Measurements from ENCODE around the gene LCN9.
"Not testable (repeated sequence)": the region's sequence is repeated elsewhere in the genome, so short reads cannot be mapped to it uniquely, and the experiment has no call there.

The LCN9 gene

DNA sequence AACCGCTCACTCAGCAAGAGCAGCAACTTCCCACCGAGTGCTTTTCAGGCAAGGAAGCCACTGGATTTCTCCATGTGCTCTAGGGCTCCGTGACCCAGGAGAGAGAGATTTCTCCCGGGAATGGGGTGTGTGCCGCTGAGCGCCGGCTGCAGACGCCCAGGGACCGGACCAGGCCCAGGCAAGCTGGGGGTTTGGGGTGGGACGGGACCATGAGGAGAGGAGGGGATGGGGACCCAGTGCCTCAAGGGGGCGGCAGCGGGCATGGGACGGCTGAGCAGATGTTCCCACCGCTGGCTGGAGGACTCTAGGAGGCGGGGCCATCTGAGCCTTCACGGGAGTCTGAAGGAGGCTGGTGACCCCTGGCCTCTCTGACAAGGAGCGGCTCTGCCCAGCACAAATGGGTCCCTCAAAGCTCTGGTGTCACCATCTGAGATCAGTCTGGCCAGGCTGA lies 8.5 kb downstream of the LCN9 start:
- no peak for DNase-seq (ENCODE audit: low read depth)

DNA sequence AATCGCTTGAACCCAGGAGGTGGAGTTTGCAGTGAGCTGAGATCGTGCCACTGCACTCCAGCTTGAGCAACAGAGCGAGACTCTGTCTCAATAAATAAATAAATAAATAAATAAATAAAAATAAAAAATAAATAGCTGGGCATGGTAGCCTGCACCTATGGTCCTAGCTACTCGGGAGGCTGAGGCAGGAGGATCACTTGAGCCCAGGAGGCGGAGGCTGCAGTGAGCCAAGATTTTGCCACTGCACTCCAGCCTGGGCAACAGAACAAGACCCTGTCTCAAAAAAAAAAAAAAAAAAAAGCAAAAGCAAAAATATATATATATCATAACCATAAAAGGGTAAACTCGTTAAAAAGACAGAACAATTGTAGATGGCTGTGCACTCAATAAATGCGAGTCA lies 9.7 kb downstream of the LCN9 start:
- DNase-seq (ENCODE audit: low read depth), result not testable (repeated sequence)

DNA sequence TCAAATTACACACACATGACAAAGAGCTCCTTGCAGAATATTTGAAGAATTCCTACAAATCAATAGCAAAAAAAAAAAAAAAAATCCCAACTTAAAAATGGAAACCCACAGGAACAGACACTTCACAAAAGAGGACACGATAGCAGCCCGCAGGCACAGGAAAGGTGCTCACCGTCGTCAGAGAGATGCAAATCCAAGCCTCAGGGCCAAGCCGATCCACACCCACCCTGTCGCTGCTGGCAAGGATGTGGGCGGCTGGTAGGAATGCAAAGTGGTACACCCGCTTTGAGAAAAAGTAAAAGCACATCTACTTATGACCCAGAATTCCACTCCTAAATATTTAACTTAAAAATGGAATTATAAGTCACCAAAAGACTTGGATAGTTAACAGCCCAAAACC lies 10.8 kb downstream of the LCN9 start:
- DNase-seq (ENCODE audit: low read depth), result no peak

DNA sequence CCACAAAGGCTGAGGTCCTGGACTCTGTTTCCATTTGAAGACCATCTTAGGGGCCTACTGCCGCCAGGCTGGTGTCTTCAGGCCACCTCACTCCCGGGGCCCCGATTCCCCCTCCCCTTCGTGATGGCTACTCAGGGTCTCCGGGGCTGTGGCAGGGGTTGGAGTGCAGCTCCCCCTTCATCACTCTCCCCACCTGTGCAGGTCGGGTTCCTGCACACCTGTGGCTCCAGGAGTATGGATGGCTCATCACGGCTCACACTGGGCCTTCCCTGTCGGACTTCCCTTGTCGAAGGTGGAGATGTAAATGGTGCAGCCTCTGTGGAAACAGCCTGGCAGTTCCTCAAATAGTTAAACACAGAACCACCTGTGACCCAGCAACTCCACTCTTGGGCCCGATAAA lies 11.9 kb downstream of the LCN9 start:
- DNase-seq (ENCODE audit: low read depth), result no peak

DNA sequence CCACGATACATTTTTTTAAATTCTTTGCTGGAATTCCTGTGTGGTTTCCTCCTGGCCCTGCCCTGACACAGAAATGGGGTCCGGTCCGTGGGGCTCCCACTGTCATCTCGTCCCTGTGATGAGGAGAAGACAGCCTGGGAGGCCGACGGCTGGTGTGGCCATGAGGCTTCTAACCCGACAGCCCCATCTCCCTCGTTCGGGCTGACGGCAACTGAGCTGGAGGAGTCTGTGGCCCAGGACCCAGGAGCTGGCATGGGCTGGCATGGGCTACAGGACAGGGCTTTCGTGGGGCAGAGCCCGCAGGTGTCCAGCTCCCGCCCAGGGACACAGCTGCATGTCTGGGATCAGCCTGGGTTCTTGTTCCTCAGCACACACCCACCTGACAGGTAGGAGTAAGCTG lies 13.8 kb downstream of the LCN9 start:
- DNase-seq (ENCODE audit: low read depth), result no peak

DNA sequence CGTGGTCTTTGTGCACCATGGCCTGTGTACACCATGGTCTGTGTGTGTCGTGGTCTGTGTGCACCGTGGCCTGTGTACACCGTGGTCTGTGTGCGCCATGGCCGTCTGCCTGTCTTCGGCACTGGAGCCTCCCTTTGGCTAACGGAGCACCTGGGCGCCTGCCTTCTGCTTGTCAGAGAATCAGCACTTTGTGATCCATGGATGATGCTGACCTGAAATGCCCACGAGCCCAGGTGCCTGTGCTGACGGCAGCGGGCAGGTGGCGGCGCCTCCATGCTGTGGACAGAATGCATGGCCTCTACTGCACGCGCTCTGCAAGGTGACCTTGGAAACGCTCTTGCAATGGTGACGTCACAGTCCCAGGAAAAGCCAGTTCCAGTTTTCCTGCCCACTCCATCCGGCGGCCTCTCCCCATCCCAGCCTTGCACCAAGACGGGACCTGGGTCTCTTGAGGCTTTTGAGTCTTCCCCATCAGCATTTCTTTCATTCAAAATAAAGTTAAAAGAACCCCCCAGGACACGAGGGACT lies 14.6 kb downstream of the LCN9 start:
- DNase-seq (ENCODE audit: low read depth), result no peak

DNA sequence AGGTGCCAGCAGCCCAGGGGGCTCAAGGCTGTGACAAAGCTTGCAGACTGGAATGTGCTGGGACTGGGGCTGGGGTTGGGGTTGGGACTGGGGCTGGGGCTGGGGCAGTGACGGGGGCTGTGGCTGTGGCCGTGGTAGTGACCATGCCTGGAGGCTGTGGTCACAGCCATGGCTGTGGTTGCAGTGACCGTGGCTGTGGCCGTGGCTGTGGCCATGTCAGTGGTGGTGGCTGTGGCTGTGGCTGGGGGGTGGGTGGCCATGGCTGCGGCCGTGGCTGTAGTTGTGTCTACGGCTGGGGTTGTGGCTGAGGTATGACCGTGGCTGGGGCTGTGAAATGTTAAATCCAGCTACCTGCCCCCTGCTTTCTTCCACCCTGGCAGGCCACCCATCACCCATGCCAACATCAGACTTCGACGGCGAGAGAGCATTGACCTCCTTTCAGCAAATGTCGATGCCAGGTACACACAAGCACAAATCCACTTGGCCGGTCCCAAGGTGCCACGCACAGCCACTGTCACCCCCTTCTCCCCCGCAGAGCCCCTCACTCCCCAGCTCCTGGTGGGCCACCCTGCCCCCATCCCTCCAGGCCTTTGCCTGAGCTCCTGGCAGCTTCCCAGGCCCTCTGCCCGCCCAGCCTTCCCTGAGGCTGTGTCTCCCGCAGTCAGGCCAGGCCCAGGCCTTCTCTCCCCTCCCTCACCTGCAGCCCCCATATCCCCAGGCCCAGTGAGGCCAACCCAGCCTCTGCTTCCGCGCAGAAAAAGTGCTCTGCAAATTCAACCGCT lies 15.3 kb downstream of the LCN9 start:
- DNase-seq (ENCODE audit: low read depth), result no peak

DNA sequence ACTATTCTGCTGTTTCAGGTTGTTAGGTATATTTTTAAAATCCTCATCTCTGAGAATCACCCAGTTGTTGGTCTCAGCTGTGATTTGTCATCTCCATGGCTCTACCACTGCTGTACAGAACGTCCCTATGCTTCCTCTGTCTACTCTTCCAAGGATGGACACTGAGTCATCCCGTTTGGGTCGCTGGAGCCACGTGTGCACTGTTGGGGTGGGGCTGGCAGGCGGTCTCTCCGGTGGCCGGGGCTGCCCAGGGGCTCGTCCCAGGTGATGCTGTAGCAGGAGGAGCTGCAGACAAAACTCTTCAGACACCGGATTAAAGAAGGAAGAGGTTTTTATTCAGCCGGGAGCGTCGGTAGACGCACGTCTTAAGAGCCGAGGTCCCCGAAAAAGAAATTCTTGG lies 16.9 kb downstream of the LCN9 start:
- DNase-seq (ENCODE audit: low read depth), result no peak

DNA sequence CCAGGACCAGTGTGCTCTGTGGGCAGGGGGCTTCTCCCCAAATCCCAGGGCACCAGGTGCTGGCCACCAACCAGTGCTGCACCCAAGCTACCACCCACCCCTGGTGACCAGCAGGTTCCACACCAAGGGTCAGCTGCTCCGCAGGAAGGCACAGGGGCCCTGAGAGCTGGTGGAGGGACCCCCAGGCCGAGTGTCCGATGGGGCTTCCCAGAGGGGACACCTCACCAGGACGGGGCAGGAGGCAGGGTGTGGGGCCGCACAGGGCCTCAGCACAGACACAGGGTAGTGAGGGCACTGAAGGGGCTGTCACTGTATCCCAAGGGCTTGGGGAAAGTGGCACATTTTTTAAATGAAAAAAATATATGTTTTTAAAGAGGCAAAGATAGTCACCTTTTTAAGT lies 18.1 kb downstream of the LCN9 start:
- no peak for DNase-seq (ENCODE audit: low read depth)

DNA sequence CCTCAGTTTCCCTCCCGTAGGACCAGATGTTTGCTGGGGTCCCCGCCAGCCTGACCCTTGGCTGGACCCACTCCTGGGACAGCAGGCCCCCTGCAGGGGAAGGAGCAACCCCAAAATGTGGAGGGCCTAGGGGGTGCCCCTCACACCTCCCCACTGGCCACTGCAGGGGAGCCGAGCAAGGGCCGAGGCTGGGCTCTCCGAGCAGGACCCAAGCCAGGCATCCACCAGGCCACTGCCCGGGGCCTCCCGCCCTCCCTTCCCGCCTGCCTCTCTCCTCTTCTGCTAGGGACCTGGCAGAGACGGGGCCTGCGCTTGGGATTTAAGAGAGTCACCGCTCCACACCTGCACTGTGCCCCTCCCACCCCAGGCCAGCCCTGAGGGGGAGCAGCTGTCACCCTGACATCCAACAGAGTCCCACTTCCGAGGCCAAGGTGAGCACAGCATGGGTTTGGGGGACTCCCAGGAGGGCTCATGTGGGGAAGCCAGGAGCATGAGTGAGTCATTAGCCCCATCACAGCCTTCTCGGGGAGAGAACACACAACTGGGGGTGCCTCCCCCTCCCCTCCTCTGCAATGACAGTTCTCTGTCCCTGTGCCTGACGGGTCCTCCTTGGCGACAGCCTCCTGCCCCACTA lies 20.4 kb downstream of the LCN9 start:
- DNase-seq (ENCODE audit: low read depth), result no peak

DNA sequence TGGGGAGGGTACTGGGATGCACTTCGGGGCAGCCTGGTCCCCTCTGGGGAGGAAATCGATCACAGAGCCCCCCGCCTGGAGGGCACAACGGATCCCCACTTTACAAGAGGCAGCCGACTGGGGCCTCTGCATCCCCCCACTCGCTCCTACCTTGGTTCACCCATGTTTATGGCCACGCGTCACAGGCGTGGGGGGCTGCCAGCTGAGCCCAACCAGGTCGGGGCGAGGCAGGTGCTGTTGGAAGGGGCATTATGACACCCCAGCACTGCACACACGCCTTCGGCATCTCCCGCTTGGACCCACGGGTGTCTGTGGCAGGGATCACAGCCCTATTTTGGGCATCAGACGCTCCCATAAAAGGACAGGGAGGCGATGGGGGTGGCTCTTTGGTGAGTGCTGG lies 21.6 kb downstream of the LCN9 start:
- DNase-seq (ENCODE audit: low read depth), result no peak

DNA sequence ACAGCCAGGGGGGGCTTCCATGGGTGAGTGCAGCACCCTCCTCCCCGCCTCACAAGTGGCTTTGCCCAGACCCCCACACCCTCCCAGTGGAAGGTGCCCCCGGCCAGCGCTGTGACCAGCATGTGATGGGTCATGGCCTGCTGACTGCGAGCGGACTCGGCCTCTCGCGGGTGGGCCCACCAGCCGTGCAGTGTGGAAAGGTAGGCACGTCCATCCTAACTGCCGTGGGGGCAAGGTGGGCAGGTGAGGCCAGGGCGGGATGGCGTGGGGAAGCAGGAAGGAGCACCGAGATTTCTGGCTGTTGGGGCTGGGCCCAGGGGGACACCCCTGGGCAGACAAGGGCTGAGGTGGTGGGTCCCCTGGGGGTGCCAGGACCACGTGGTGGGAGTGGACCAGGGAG lies 24.1 kb downstream of the LCN9 start:
- no peak for DNase-seq (ENCODE audit: low read depth)

DNA sequence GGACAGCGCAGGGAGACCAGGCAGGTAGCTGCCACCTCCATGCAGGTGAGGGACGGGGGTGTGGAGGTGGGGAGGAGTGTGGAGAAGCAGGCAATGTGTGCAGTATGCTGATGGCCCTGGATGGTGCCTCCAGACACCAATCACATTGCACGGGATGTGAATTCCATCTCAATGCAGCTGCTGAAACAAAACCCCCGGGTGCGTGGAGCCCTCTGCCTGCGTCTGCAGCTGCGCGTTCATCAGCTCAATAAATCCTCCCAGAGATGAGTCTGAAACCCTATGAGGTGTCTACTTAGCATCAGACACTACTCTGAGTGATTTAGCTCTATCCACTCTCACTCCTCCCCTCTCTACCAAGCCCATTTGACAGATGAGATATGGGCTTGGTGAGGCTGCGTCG lies 25.9 kb downstream of the LCN9 start:
- DNase-seq (ENCODE audit: low read depth), result no peak

DNA sequence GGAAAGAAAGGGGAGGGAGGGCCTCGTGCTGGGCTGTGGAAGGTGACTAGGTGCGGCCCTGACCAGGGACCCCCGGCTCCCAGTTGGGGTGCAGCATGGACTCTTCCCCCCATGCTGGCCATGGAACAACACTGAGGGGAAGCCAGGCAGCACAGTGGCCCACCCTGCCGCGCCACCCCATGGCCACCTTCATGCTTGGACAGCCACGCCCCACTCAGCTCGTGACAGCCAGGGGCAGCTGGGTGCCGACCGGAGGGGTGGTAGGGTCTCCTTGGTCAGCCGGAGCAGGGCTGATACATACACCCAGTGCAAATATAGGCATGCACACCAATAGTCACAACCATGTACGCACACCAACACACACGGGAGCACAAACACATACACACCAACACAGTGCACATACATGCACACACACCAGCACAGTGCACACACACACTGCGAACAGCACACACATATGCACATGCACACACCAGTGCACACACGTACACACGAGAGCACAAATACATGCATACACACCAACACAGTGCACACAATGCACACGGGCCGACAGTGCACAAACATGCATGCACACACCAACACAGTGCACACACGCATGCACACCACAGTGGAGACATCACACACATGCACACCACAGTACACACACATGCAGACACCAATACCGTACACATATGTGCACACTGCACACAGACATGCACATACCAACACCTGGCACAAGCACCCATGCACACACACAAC lies 27.9 kb downstream of the LCN9 start:
- DNase-seq (ENCODE audit: low read depth), result no peak

DNA sequence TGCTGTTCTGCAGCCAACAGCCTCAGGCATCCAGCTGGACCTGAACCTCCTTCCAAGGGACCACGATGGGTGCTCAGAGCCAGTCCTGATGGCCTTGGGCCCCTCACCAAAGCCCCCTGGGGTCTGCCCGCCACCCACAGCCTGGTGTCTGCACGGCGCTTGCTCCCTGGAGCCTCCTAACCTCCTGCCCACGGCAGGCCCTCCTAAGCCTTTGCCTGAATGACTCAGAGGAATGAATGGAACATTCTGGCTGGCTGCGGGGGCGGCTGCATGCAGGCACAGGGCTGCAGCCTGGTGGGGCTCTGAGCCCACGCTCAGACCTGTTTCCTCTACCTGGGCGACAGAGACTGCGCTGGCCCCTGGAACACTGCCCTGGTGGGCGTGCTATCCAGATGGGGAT lies 29.3 kb downstream of the LCN9 start:
- no peak for DNase-seq (ENCODE audit: low read depth)

DNA sequence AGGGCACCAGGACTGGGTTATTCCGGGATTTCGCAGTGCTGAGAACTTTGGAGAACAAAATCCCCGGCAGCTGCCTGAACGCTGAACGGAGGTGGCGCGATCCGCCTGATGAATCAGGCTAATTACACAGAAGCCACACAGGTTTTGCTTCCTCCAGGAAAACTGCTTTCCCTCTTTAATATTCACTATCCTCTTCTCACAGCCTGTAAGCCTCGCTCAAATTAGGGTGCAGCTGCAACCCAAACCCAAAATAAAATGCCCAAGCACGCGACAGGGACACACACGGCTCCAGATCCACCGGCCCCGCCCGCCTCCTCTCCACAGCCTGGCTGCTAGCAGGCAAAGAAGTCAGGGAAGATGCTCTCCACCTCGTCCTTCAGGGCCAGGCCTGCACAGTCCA lies 30.2 kb downstream of the LCN9 start:
- DNase-seq (ENCODE audit: low read depth), result no peak

DNA sequence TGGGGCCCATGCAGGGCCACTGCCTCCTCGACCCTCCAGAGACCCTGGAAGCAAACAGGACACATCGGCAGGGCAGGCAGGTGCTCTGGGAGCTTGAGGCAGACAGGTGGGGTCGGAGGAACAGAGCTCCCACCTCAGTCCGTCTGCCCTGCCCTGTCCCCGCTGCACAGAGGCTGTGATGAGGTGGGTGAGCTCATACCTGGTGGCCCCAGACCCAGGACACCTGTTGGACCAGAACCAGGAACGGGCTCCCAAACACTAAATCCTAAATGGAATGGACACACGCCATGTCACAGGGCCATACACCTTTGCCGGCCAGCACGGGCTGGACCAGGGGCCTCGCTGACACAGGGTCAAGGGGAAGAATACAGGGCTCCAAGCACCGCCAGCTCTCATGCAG lies 30.7 kb downstream of the LCN9 start:
- no peak for DNase-seq (ENCODE audit: low read depth)

DNA sequence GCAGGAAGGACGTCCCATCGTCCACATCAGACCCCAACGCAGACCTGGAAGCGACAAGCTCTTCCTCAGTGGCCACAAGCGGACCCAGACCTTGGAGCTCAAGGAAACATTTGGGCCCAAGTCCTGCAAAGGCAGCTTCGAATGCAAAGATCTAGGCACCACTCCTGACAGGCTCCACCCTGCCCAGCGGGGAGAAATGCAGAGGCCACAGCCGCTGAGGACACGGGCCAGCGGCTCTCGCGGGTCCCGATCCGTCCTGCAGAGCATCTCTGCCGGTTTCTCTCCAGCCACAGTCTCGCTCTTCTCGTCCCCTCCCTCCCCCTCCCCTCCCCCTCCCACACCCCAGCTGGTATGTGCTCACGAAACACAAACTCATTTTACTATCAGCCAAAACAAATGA lies 31.3 kb downstream of the LCN9 start:
- DNase-seq (ENCODE audit: low read depth), result no peak

DNA sequence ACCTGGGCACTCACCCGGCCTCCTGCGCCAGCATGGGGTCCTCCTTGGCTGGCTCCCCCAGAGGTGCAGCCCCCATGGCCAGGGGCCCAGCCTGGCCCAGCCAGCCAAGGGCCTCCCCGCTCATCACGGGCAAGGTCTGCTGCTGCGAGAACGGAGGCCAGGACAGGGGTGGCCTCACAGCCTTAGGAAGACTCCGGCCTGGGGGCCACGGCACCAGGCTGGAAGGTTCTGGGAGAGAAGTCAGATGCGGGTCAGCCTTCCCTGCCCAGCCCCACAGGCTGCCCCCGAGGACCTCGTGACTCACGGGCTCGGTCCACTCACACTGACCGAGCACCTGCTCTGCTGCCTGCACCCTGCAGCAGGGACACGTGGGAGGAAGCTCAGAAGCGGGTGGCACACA lies 31.9 kb downstream of the LCN9 start:
- DNase-seq (ENCODE audit: low read depth), result no peak

DNA sequence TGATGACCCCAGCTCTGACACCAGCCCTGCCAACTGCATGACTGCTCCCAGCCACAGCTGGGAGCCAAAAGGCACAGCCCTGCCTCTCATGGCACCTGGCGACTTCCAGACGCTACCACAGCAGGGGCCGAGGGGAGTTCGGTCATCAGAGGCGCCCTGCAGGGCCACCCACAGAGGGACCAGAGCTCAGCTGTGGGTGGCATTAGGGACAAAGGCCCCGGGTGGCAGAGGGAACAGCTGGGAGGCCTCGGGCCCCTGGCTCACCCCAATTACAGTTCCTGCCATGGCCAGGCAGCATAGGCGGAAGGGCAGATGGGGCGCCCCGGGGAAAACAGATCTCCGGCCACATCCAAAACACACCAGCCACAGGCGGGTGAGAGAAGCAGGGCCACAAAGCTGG lies 32.5 kb downstream of the LCN9 start:
- DNase-seq (ENCODE audit: low read depth), result no peak

DNA sequence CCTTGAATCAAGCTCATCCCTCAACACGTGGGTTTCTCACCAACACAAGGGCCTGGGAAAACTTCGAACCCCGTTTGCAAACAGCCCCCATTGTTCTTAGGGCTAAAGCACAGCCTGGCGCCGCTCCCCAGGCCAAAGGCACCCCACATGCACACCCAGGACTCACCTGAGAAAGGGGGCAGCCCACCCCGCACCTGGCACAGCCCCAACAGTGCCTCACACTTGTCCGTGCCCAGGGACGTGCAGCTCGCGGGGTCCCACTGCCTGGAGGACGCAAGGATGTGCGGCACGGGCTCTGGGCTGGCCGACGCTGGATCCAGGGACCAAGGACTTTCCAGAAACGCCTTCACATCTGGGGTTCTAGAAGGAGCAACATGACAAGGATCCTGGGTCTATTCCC lies 33.3 kb downstream of the LCN9 start:
- DNase-seq (ENCODE audit: low read depth), result no peak

DNA sequence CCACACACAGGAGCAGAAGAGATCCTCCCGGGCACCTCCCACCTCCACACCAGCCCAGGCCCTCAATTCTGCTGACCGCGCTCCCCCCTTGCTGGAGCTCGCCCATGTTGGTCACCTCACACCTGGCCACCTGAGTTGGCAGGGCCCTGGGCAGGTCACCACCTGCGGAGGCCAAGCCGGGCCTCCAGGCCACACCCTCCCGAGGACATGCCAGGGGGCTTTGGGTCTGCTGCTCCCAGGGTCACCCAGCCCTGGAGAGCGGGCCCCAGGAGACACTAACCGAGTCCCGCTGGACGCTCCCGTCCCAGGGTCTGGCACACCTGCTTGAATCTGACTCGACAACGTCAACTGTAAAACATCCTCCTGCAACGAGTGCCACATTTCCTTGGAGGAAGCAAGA lies 34.1 kb downstream of the LCN9 start:
- no peak for DNase-seq (ENCODE audit: low read depth)

DNA sequence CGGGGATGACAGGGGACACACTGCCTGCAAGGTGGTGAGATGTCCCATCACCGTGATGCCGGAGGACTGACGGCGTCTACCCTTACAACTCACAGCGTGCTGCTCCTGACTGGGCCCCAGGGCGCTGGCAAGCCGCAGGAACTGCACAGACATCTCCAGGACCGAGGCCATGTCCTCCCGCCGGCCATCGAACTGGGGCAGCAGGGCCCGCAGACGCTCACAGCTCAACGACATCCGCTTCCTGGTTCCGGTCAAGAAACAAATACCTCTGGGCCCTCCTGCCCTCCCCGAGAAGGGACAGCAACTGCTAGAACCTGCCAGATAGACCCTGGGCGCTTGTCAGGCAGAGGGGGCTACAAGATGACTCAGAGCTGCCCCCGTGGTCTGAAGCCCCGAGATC lies 35.1 kb downstream of the LCN9 start:
- no peak for DNase-seq (ENCODE audit: low read depth)

Data from amniotic epithelial cell (primary cell).